GM12873 (cell line): ENCODE data around the gene XXYLT1.

Experiments used
- TF ChIP-seq, protein P1 (sequence below): IDR thresholded peaks from 2 replicates; pipeline ENCODE4 v1.5.1; 2012; ENCODE audit warnings: low read depth, mild to moderate bottlenecking, moderate library complexity, low read length, control low read depth; ENCODE audit not compliant: insufficient read depth; ENCODE audit errors: missing control alignments

XXYLT1 gene

GRCh38 chr3:195176776-195177175 is 94.2 kb downstream of the XXYLT1 start:
- TF ChIP-seq, protein P1, sequence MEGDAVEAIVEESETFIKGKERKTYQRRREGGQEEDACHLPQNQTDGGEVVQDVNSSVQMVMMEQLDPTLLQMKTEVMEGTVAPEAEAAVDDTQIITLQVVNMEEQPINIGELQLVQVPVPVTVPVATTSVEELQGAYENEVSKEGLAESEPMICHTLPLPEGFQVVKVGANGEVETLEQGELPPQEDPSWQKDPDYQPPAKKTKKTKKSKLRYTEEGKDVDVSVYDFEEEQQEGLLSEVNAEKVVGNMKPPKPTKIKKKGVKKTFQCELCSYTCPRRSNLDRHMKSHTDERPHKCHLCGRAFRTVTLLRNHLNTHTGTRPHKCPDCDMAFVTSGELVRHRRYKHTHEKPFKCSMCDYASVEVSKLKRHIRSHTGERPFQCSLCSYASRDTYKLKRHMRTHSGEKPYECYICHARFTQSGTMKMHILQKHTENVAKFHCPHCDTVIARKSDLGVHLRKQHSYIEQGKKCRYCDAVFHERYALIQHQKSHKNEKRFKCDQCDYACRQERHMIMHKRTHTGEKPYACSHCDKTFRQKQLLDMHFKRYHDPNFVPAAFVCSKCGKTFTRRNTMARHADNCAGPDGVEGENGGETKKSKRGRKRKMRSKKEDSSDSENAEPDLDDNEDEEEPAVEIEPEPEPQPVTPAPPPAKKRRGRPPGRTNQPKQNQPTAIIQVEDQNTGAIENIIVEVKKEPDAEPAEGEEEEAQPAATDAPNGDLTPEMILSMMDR: no peak

DNA sequence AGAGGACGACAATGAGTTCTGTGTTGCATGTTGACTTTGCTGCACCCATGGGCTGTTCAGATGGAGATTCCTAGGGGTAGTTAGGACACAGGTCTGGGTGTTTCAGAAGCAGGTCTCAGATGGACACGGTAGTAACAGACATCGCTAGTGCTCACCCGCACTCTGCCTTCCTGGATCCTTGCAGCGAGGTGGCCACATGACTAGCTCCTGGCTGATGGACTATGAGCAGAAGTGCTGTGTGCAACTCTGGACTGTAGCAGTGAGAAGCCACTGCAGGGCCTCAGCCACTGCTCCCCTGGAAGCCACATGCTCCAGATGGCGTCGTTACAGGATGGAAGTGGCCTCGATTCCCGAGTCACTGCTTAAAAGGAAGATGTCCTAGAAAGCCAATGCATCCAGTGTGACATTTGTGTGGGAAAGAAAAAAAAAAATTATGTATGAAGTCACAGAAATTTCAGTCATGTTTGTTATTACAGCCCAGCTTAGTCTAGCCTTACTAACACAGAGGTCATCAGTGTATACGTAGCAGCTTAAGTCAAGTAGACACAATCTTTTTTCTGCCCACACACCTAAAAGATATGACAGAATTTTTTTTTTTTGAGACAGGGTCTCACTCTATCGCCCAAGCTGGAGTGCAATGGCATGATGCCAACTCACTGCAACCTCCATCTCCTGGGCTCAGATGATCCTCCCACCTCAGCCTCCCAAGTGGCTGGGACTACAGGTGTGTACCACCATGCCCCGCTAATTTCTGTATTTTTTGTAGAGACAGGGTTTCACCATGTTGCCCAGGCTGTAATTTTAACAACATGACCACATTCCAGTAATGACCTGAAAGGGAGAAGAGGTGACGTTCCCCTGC is 95.3 kb downstream of the XXYLT1 start:
- TF ChIP-seq, protein P1: no peak

DNA sequence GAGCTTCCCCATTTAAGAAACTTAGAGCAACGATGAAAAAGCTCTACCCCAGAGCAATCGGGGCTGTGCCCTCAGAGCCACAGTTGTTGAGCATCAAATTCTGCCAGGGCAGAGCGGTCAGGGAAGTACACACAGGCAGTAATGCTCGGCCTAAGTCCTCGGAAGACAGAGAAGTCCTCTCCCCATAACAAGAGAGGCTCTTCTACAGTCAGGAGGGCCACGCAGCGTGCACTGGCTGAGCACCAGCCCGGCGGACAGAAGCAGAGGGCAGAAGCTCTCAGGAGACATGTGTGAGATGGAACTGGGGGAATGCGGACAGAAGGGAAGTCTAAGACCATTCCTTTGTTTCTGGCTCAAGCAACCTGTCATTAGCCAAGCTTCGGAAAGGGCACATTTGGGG is 95.9 kb downstream of the XXYLT1 start:
- TF ChIP-seq, protein P1: no peak

GRCh38 chr3:195173657-195174056 is 97.3 kb downstream of the XXYLT1 start:
- TF ChIP-seq, protein P1: no peak

GRCh38 chr3:195172896-195173295 is 98.1 kb downstream of the XXYLT1 start:
- TF ChIP-seq, protein P1: no peak

DNA sequence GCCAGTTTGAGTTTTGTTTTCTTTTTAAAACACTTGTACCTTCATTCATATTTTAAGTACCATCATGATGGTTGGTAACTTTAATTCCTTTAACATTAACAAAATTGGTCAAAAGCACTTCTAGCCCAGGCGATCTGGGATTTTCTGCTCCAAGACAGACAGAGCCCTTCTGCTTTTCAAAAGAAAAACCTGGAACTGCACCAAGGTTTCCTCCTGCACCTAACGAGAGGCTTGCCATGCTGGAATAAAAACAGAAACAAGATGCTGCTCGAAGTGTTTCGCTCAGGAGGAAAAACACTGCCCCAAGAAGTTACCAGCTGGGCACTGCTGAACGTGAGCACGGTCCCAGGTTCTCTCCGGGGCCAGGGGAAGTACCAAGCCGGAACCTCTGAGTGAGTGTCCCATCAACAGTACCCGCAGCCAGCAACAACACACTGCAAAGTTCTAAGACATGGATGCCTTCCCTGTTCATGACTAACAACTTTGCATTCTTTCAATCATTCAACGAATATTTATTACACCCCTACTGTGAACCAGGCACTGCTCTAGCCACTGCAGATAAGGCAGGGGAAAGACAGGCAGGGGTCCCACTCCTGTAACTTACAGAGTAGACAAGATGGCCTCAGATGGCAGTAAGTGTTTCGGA is 98.8 kb downstream of the XXYLT1 start:
- TF ChIP-seq, protein P1: no peak

DNA sequence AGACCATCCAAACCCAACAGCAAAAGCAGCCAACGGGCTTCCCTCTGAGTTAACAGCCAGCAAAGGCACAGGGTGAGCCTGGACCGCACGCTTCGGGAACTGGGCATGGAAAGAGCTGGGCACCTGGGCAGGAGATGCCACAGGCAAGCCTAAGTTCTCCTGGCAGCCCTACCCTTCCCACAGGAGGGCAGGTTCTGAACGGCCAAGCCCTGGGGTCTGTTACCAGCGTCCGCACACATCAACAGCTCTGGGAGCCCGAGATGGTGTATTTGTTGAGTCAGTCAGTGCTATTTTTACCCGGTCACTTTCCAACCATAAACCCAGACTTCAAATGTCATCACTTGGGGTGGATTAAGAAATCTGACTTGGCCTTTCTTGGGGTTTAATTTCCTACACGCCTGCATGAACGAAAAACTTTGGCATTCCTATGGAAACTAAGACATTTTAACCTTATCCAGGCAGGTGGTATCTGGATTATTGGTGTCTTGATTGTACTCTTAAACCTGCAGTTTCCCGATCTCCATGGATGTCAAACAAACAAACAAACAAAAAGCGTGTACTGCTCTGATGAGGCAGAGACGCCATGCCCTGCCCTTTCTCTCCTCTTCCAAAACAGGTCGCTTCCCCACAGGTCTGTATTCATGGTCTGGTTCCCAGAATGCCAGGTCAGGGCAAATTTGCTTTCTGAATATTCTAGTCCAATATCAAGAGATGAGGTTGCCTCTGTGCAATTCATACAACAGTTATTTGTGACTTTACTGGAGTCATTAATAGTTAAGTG is 99.7 kb downstream of the XXYLT1 start:
- TF ChIP-seq, protein P1: no peak
